WTC11 (cell line): ENCODE measurements around the gene RBP7. TPM values are rescaled to one million over a fixed set of nuclear protein-coding genes. Genes with fewer than 3 reads are reported as not detected.

Source experiments
- ATAC-seq: fragments of 200-7000 bp; cut with Tn5 transposase; 2 replicates; pipeline ENCODE4 v1.10.0; 2021; ENCODE audit warnings: mild to moderate bottlenecking, moderate library complexity
- CTCF ChIA-PET: fragments of 300-600 bp; sonication (Branson Sonifier 250); formaldehyde crosslinking; loops from one replicate; lab custom pipeline; 2021; ENCODE audit warnings: antibody characterized with exemption; lab: Charles Lee
- POLR2A ChIA-PET: fragments of 350-600 bp; sonication (Branson Sonifier 250); formaldehyde crosslinking; loops from one replicate; lab custom pipeline; 2021; ENCODE audit warnings: antibody characterized with exemption; lab: Charles Lee
- DNase-seq: peaks from one replicate; pipeline ENCODE4 v3.0.0; 2021; ENCODE audit warnings: low spot score
- H3K27ac Mint-ChIP-seq: 2 replicates; pipeline ENCODE4 v1.8.0; 2021; ENCODE audit warnings: mixed read lengths
- H3K27me3 Mint-ChIP-seq: 2 replicates; pipeline ENCODE4 v1.8.0; 2021; ENCODE audit warnings: low read depth, mild to moderate bottlenecking, moderate library complexity, mixed read lengths
- H3K36me3 Mint-ChIP-seq: 2 replicates; pipeline ENCODE4 v1.8.0; 2021; ENCODE audit warnings: mixed read lengths
- H3K4me1 Mint-ChIP-seq: 2 replicates; pipeline ENCODE4 v1.8.0; 2022; ENCODE audit warnings: mixed read lengths
- H3K4me3 Mint-ChIP-seq: 2 replicates; pipeline ENCODE4 v1.8.0; 2021; ENCODE audit warnings: mild to moderate bottlenecking, moderate library complexity, mixed read lengths
- H3K9me3 Mint-ChIP-seq: 2 replicates; pipeline ENCODE4 v1.8.0; 2021; ENCODE audit warnings: mixed read lengths
- AR ChIP-seq: fragments of 250-450 bp; sonication (Bioruptor Pico); IDR thresholded peaks from 2 replicates; pipeline ENCODE4 v1.9.0; 2021; ENCODE audit warnings: mild to moderate bottlenecking
- ARID4B ChIP-seq: sonication (generic); formaldehyde crosslinking; IDR thresholded peaks from 2 replicates; pipeline ENCODE4 v1.8.0; 2023; ENCODE audit warnings: missing genetic modification reagents, mild to moderate bottlenecking, borderline replicate concordance
- E2F5 ChIP-seq: sonication (generic); formaldehyde crosslinking; IDR thresholded peaks from 2 replicates; pipeline ENCODE4 v1.8.1; 2022; ENCODE audit warnings: mild to moderate bottlenecking, moderate library complexity, missing genetic modification reagents
- KAT7 ChIP-seq: sonication (generic); formaldehyde crosslinking; IDR thresholded peaks from 2 replicates; pipeline ENCODE4 v1.8.1; 2023; ENCODE audit warnings: missing genetic modification reagents, mild to moderate bottlenecking, borderline replicate concordance
- NR1H2 ChIP-seq: sonication (generic); formaldehyde crosslinking; IDR thresholded peaks from 2 replicates; pipeline ENCODE4 v1.9.0; 2021; ENCODE audit warnings: mild to moderate bottlenecking, moderate library complexity, missing genetic modification reagents
- TEAD1 ChIP-seq: sonication (generic); formaldehyde crosslinking; IDR thresholded peaks from 2 replicates; pipeline ENCODE4 v1.8.0; 2022; ENCODE audit warnings: mild to moderate bottlenecking, missing genetic modification reagents
- ZNF121 ChIP-seq: sonication (generic); formaldehyde crosslinking; IDR thresholded peaks from 2 replicates; pipeline ENCODE4 v1.8.0; 2023; ENCODE audit warnings: missing genetic modification reagents
- ZNF425 ChIP-seq: fragments of 250-450 bp; sonication (Bioruptor Pico); conservative IDR thresholded peaks from 2 replicates; pipeline ENCODE4 v1.9.0; 2021; ENCODE audit warnings: mild to moderate bottlenecking
- total RNA-seq: library from RNA; stranded (reverse); gene quantifications from 3 replicates; pipeline ENCODE4 v1.2.3, GENCODE V29; 2021
- TF ChIP-seq, protein P1 (sequence below): sonication (generic); formaldehyde crosslinking; IDR thresholded peaks from 2 replicates; pipeline ENCODE4 v1.8.0; 2023; ENCODE audit warnings: mild to moderate bottlenecking, missing genetic modification reagents
- TF ChIP-seq, protein P2 (sequence below): sonication (generic); formaldehyde crosslinking; IDR thresholded peaks from 2 replicates; pipeline ENCODE4 v1.8.0; 2022; ENCODE audit warnings: mild to moderate bottlenecking, missing genetic modification reagents
- TF ChIP-seq, protein P3 (sequence below): sonication (generic); formaldehyde crosslinking; IDR thresholded peaks from 2 replicates; pipeline ENCODE4 v1.8.1; 2022; ENCODE audit warnings: low read depth, mild to moderate bottlenecking, moderate library complexity, missing genetic modification reagents, borderline replicate concordance

The RBP7 gene
- total RNA-seq, 1 experiment from 2014 or later: 3.2 TPM

- no peak for TF ChIP-seq ARID4B (CRISPR knock-in tag)
These were observed 66.8 kb downstream of the RBP7 start (continued) for GRCh38 chr1:10063878-10064277.

- H3K36me3 Mint-ChIP-seq: no peaks in the 10 kb centered on the region
These were observed 67.7 kb downstream of the RBP7 start for GRCh38 chr1:10064416-10065343.

DNA sequence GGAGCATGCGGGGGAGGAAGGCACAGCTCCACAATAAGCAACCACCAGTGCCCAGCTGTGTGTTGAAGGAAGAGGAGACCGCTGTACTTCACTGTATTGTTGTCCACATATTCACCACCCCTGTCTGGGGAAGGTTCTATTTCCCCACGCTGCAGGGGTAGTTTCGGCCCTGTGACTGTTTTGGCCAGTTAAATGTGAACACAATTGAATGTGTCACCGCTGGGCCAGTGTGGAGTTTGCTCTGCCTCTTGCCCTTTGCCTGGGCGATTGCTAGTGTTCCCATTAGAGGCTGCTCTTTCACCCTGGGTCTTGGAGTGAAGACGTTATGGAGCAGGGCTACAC lies 68.3 kb downstream of the RBP7 start:
- Mint-ChIP-seq H3K36me3 (no peaks in the 10 kb centered on the region), H3K9me3 (no peaks in the 10 kb centered on the region), H3K4me1 (peaks cover 29% of the 10 kb centered on the region), H3K4me3 (no peak overlapping the region), H3K27ac (peak overlapping the region; percentile 77), H3K27me3 (no peaks in the 10 kb centered on the region)
- POLR2A ChIA-PET: interaction anchor here (0.6 kb wide), 1 partner anchor 325 kb away, joined by 5 read pairs; no protein-coding TSS in a partner anchor
- DNase-seq (peak; percentile 25), ATAC-seq (peak; percentile 67)
- CTCF ChIA-PET: interaction anchor here (0.5 kb wide), 1 partner anchor 378 kb away, joined by 3 read pairs; no protein-coding TSS in a partner anchor
- TF ChIP-seq E2F5 (CRISPR knock-in tag) (no peak), AR (no peak), KAT7 (CRISPR knock-in tag) (no peak), ZNF425 (CRISPR knock-in tag) (no peak), NR1H2 (CRISPR knock-in tag) (no peak)
- TF ChIP-seq, protein P1, sequence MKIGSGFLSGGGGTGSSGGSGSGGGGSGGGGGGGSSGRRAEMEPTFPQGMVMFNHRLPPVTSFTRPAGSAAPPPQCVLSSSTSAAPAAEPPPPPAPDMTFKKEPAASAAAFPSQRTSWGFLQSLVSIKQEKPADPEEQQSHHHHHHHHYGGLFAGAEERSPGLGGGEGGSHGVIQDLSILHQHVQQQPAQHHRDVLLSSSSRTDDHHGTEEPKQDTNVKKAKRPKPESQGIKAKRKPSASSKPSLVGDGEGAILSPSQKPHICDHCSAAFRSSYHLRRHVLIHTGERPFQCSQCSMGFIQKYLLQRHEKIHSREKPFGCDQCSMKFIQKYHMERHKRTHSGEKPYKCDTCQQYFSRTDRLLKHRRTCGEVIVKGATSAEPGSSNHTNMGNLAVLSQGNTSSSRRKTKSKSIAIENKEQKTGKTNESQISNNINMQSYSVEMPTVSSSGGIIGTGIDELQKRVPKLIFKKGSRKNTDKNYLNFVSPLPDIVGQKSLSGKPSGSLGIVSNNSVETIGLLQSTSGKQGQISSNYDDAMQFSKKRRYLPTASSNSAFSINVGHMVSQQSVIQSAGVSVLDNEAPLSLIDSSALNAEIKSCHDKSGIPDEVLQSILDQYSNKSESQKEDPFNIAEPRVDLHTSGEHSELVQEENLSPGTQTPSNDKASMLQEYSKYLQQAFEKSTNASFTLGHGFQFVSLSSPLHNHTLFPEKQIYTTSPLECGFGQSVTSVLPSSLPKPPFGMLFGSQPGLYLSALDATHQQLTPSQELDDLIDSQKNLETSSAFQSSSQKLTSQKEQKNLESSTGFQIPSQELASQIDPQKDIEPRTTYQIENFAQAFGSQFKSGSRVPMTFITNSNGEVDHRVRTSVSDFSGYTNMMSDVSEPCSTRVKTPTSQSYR: no peak
- TF ChIP-seq, protein P2, sequence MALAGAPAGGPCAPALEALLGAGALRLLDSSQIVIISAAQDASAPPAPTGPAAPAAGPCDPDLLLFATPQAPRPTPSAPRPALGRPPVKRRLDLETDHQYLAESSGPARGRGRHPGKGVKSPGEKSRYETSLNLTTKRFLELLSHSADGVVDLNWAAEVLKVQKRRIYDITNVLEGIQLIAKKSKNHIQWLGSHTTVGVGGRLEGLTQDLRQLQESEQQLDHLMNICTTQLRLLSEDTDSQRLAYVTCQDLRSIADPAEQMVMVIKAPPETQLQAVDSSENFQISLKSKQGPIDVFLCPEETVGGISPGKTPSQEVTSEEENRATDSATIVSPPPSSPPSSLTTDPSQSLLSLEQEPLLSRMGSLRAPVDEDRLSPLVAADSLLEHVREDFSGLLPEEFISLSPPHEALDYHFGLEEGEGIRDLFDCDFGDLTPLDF (CRISPR knock-in tag): no peak
- TF ChIP-seq, protein P3, sequence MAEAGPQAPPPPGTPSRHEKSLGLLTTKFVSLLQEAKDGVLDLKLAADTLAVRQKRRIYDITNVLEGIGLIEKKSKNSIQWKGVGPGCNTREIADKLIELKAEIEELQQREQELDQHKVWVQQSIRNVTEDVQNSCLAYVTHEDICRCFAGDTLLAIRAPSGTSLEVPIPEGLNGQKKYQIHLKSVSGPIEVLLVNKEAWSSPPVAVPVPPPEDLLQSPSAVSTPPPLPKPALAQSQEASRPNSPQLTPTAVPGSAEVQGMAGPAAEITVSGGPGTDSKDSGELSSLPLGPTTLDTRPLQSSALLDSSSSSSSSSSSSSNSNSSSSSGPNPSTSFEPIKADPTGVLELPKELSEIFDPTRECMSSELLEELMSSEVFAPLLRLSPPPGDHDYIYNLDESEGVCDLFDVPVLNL (CRISPR knock-in tag): no peak

More at GRCh38 chr1:10064416-10065343, 67.7 kb downstream of the RBP7 start:
- no peak for ATAC-seq
- H3K9me3 Mint-ChIP-seq: no peaks in the 10 kb centered on the region
- H3K4me3 Mint-ChIP-seq: no peak overlapping the region
- 0 out of 2 replicates have a peak, but pooled peaks have one; percentile 19 for TF ChIP-seq ZNF121 (CRISPR knock-in tag)
- TF ChIP-seq TEAD1 (CRISPR knock-in tag): no peak
- TF ChIP-seq, all 79 proteins: peak for 1
- Mint-ChIP-seq H3K4me1 (peaks cover 30% of the 10 kb centered on the region), H3K27ac (peak overlapping the region; percentile 77), H3K27me3 (no peaks in the 10 kb centered on the region)
- POLR2A ChIA-PET: interaction anchor here (0.6 to 0.7 kb wide), 2 partner anchors 16 to 325 kb away, joined by 5 read pairs; no protein-coding TSS in a partner anchor
- no peak for DNase-seq
- CTCF ChIA-PET: interaction anchor here (0.5 to 1.5 kb wide), 2 partner anchors 30 to 378 kb away, joined by 3 to 4 read pairs; no protein-coding TSS in a partner anchor
